Measurements from ENCODE around the gene MDK.

The MDK gene

GRCh38 chr11:46381048-46381818, at the start of gene MDK:
MDK (plus strand) TSS chr11:46381669; CDS start chr11:46382058, 389 bp downstream.
- DNase-seq, result no peak

- no peak for DNase-seq
Observed at GRCh38 chr11:46332093-46332567, 49.3 kb upstream of the MDK start.

- no peak for DNase-seq
Observed at GRCh38 chr11:46332568-46333393, 48.7 kb upstream of the MDK start.

- no peak for DNase-seq
Observed at GRCh38 chr11:46333394-46333947, 48.0 kb upstream of the MDK start.

- no peak for DNase-seq
Observed at GRCh38 chr11:46334211-46334610, 47.3 kb upstream of the MDK start.

- no peak for DNase-seq
Observed at GRCh38 chr11:46335271-46335670, 46.2 kb upstream of the MDK start.

- DNase-seq, result no peak
Observed at GRCh38 chr11:46335890-46336562, 45.4 kb upstream of the MDK start.

- no peak for DNase-seq
Observed at GRCh38 chr11:46336563-46337180, 44.8 kb upstream of the MDK start.

- DNase-seq, result no peak
Observed at GRCh38 chr11:46337626-46338345, 43.7 kb upstream of the MDK start.

GRCh38 chr11:46338636-46338987, 42.9 kb upstream of the MDK start:
- DNase-seq, result no peak

- peak; percentile 55 for DNase-seq
Observed at GRCh38 chr11:46338988-46339666, 42.3 kb upstream of the MDK start.

GRCh38 chr11:46339816-46340215, 41.7 kb upstream of the MDK start:
- no peak for DNase-seq

- no peak for DNase-seq
Observed at GRCh38 chr11:46341454-46341853, 40.0 kb upstream of the MDK start.

GRCh38 chr11:46342239-46342638, 39.2 kb upstream of the MDK start:
- no peak for DNase-seq

GRCh38 chr11:46343520-46343919, 37.9 kb upstream of the MDK start:
- DNase-seq, result no peak

- peak; percentile 63 for DNase-seq
Observed at GRCh38 chr11:46345131-46345597, 36.3 kb upstream of the MDK start.

GRCh38 chr11:46345881-46346484, 35.5 kb upstream of the MDK start:
- DNase-seq, result no peak

- peak; percentile 58 for DNase-seq
Observed at GRCh38 chr11:46346886-46347636, 34.4 kb upstream of the MDK start, which contains the start of gene DGKZ. DGKZ (plus strand) TSS chr11:46347463; CDS start chr11:46347660, 197 bp downstream.

- no peak for DNase-seq
Observed at GRCh38 chr11:46347637-46348311, 33.7 kb upstream of the MDK start.

Measured in DMS153 (cell line).